GM10266 (cell line): Measurements from ENCODE around the gene SERPINB4.

Experiments used
- DNase-seq: peaks from one replicate; pipeline ENCODE4 v3.0.0; 2012; ENCODE audit errors: extremely low spot score
- TF ChIP-seq, protein P1 (sequence below): IDR thresholded peaks from 2 replicates; pipeline ENCODE4 v1.5.1; 2012; ENCODE audit warnings: mild to moderate bottlenecking, low read depth; ENCODE audit not compliant: control insufficient read depth, insufficient read depth; ENCODE audit errors: missing control alignments

The SERPINB4 gene

DNA sequence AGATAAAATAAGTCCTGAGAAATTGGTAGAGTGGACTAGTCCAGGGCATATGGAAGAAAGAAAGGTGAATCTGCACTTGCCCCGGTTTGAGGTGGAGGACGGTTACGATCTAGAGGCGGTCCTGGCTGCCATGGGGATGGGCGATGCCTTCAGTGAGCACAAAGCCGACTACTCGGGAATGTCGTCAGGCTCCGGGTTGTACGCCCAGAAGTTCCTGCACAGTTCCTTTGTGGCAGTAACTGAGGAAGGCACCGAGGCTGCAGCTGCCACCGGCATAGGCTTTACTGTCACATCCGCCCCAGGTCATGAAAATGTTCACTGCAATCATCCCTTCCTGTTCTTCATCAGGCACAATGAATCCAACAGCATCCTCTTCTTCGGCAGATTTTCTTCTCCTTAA lies 47.1 kb downstream of the SERPINB4 start:
- TF ChIP-seq, protein P1, sequence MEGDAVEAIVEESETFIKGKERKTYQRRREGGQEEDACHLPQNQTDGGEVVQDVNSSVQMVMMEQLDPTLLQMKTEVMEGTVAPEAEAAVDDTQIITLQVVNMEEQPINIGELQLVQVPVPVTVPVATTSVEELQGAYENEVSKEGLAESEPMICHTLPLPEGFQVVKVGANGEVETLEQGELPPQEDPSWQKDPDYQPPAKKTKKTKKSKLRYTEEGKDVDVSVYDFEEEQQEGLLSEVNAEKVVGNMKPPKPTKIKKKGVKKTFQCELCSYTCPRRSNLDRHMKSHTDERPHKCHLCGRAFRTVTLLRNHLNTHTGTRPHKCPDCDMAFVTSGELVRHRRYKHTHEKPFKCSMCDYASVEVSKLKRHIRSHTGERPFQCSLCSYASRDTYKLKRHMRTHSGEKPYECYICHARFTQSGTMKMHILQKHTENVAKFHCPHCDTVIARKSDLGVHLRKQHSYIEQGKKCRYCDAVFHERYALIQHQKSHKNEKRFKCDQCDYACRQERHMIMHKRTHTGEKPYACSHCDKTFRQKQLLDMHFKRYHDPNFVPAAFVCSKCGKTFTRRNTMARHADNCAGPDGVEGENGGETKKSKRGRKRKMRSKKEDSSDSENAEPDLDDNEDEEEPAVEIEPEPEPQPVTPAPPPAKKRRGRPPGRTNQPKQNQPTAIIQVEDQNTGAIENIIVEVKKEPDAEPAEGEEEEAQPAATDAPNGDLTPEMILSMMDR, result no peak
- DNase-seq, result no peak

GRCh38 chr18:63592471-63592870 lies 51.6 kb downstream of the SERPINB4 start:
- TF ChIP-seq, protein P1, result no peak
- no peak for DNase-seq

DNA sequence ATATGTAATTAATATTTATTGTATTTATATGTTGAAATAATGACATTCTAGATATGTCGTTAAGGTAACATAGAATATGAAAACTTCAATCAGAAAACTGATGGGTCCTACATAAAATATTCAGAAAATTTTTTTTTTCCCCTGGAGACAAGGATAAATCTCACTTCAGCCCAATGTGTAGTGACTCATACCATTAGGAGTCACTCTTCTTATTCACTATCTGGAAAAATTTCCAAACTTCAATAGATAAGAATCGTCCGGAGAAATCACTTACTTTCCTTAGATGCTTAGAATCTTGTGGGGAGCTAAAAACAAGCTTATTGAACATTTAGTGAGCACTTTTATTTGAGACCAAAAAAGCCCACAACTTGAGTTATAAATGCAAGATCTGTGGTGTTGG lies 52.3 kb downstream of the SERPINB4 start:
- no peak for DNase-seq

GRCh38 chr18:63590966-63591695 lies 52.9 kb downstream of the SERPINB4 start:
- no peak for DNase-seq
- TF ChIP-seq, protein P1, result no peak

More for the DNA sequence above, 52.3 kb downstream of the SERPINB4 start:
- TF ChIP-seq, protein P1, result no peak

DNA sequence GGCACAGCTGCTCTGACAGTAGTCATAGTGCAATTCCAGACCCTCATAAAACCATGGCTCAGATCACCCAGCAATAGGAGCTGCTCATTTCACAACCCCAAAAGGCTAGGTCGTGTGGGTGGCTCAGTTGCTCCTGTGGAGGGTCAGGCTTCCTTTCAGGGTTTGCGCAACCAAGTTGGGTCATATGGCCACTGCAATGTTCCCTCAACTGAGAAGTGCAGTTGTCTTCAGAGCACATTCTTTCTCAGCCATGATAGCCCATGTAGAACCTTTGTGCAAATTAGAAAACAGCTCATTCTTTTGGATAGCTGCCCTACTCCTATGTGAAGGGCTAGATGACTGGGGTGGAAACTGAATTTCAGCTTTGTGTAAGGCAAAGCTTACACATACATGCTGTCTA lies 53.7 kb downstream of the SERPINB4 start:
- DNase-seq, result no peak
- TF ChIP-seq, protein P1, result no peak

- TF ChIP-seq, protein P1, result no peak
- no peak for DNase-seq
Observed at GRCh38 chr18:63588909-63589308, 55.1 kb downstream of the SERPINB4 start.
